Sigmoid colon (tissue), 4 donors: ENCODE data around the gene SBNO2.

ENCODE experiments used
- CTCF ChIP-seq, 4 experiments: fragments of 450-650 bp in 3 of 4; fragments of 200-600 bp in 1 of 4; IDR thresholded peaks; one replicate each; pipeline ENCODE4 v1.5.1; 2016 to 2019; ENCODE audit warnings: antibody characterized with exemption in 4 of 4, mild to moderate bottlenecking in 3 of 4, moderate library complexity in 2 of 4
- EP300 ChIP-seq, 4 donors: sonication (generic); formaldehyde crosslinking; IDR thresholded peaks; one replicate each; pipeline ENCODE4 v1.6.1; 2017; ENCODE audit warnings: antibody characterized with exemption in 4 of 4
- POLR2A ChIP-seq, 2 donors: fragments of 450-650 bp; IDR thresholded peaks; one replicate each; pipeline ENCODE4 v1.6.1; 2016; ENCODE audit warnings: antibody characterized with exemption in 2 of 2, mild to moderate bottlenecking in 2 of 2, moderate library complexity in 2 of 2
- POLR2AphosphoS5 ChIP-seq, 4 donors: sonication (generic); formaldehyde crosslinking; IDR thresholded peaks; one replicate each; pipeline ENCODE4 v1.6.1; 2017; ENCODE audit warnings: antibody characterized with exemption in 4 of 4

- no peak for TF ChIP-seq CTCF (IDR thresholded peaks at IDR 0.05)
- no peak for TF ChIP-seq POLR2A (IDR thresholded peaks at IDR 0.05)
- no peak for TF ChIP-seq EP300 (IDR thresholded peaks at IDR 0.05)
- no peak for TF ChIP-seq POLR2AphosphoS5 (IDR thresholded peaks at IDR 0.05)
Measured at GRCh38 chr19:1140272-1141027, 33.6 kb downstream of the SBNO2 start.
